Stimulated activated CD4-positive, alpha-beta T cell treated with anti-CD3 and anti-CD28 coated beads, Interleukin-4, amount 100 ng/mL, for 24 hours (primary cell): ENCODE data around the gene COX7B2.

Experiments
- DNase-seq: peaks from one replicate; pipeline ENCODE4 v3.0.0-alpha.2; 2020

COX7B2 gene

GRCh38 chr4:46886711-46887110 is 22.3 kb downstream of the COX7B2 start:
- no peak for DNase-seq

- DNase-seq = no peak
Observed at GRCh38 chr4:46878641-46879040, 30.4 kb downstream of the COX7B2 start.

- DNase-seq = no peak
Observed at GRCh38 chr4:46874811-46875210, 34.2 kb downstream of the COX7B2 start.

GRCh38 chr4:46870411-46870810 is 38.6 kb downstream of the COX7B2 start:
- no peak for DNase-seq

DNA sequence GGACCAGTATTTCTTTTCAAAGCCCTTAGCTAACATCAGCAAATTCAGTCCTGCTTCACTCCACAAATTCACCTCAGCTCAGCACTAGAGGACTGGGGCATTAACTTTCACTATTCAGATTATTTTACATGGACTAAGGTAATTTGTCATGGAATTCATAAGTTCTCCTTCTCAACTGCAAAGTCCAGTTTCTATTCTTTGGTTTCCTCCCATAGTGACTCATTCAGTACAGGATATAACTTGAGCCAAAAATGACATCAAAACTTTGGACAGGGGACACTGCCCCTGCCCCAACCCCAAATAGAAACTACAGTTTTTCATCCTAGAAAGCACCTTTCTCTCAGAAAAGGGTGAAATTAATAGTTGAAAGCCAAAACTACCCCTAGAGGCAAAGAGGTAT is 52.7 kb downstream of the COX7B2 start:
- DNase-seq = no peak

GRCh38 chr4:46852800-46853199 is 56.2 kb downstream of the COX7B2 start:
- DNase-seq = no peak

- DNase-seq = no peak
Observed at GRCh38 chr4:46850026-46850425, 59.0 kb downstream of the COX7B2 start.

DNA sequence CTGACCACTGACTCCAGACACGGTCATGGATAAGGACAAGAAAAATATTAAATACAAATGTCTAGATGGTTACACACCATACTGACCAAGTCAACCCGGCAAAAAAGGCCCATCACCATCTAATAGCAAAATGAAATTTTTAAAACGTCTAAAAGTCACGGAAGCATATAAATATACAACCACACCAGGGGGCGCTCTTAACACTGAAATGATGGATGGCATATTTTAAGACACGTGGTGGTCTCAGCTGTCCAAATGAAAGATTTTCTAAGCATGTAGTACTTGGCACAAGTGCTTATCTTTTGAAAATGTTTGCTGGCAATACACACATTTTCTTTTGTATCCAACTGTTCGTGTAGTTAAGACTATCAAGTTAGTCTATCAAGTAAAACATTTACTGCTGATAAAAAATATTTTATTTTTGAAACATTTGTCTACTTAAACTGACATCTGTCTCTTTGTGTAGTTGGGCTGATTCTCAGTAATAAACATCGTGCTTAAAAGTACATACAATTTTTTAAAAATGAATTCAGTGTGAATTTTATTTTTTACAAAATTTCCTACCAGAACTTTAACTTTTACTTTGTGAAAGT is 64.6 kb downstream of the COX7B2 start:
- DNase-seq = peak; percentile 48

DNA sequence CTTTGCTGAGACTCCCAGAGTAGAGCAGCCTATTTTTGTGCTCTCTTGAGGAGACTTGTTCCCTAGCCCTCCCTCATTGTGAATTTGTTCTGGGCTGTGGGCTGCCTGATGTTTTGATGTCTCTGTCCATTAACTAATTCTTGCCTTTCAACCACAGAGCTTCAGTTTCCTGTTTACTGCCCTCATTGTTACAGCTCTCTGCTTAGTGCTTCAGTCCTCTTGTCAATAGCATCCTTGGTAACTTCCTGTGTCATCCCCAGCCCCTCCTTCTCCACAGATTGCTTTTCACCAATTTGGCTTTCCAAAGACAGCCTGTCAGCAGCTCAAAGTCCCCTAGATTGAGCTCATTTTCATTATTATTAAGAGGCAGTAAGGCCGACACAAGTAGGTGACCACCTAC is 69.9 kb downstream of the COX7B2 start:
- DNase-seq = no peak

DNA sequence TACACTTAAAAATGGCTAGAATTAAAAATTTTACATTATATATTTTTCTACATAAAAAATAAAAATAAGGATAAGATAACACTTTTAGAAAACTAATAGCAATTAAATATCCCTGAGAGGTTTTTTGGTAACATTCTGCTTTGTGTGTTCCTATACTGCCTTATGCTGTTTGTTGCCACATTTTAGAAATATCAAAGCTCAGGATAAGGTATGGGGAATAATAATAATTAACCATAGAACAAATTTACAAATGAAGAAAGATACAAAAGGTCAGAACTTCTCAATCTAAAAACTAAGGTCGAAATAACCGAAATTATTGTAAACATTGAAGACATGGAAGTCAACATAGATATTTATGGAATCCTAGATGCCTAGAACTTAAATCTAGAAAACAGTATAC is 71.4 kb downstream of the COX7B2 start:
- DNase-seq = no peak

GRCh38 chr4:46836584-46836983 is 72.5 kb downstream of the COX7B2 start:
- DNase-seq = no peak

DNA sequence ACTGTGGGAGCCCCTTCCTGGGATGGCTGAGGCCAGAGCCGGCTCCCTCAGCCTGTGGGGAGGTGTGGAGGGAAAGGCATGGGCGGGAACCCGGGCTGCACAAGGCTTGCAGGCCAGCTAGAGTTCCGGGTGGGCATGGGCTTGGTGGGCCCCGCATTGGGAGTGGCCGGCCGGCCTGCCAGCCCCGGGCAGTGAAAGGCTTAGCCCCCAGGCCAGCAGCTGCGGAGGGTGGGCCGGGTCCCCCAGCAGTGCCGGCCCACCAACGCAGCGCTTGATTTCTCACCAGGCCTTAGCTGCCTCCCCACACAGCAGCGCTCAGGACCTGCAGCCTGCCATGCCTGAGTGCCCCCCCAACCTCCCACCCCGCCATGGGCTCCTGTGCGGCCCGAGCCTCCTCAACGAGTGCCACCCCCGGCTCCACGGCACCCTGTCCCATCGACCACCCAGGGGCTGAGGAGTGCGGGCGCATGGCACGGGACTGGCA is 78.0 kb downstream of the COX7B2 start:
- no peak for DNase-seq

DNA sequence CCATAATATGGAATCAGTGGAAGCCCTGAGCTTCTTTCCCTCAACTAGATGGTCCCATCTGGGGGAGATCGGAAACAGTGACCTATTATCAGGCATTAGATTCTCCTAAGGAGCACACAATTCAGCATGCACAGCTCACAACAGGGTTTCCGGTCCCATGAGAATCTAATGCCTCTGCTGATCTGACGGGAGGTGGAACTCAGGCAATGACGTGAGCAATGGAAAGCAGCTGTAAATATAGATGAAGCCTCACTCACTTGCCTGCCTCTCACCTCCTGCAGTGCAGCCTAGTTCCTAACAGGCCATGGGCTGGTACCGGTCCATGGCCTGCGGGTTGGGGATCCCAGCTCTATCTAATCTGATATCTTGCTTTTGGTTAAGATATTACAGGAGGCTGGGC is 88.9 kb downstream of the COX7B2 start:
- no peak for DNase-seq

GRCh38 chr4:46819095-46819494 is 90.0 kb downstream of the COX7B2 start:
- DNase-seq = no peak

DNA sequence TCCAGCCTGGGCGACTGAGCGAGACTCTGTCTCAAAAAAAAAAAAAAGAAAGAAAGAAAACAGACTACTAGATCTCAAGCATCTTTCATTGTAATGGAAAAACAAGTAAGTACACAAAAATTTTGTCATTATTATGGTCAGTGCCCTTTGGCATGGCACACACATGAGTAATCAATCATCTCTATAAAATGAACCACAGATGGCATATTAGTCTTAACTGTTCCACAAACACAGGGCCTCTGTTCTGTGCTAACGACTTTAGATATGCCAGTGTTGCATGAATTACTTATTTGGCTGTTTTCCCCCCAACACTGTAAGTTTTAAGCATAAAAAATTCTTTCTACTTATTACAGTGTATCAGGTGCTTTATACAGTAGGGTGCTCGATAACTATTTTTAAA is 90.4 kb downstream of the COX7B2 start:
- no peak for DNase-seq

GRCh38 chr4:46817806-46818205 is 91.2 kb downstream of the COX7B2 start:
- DNase-seq = no peak

- no peak for DNase-seq
Observed at GRCh38 chr4:46804781-46805413, 104.1 kb downstream of the COX7B2 start.

DNA sequence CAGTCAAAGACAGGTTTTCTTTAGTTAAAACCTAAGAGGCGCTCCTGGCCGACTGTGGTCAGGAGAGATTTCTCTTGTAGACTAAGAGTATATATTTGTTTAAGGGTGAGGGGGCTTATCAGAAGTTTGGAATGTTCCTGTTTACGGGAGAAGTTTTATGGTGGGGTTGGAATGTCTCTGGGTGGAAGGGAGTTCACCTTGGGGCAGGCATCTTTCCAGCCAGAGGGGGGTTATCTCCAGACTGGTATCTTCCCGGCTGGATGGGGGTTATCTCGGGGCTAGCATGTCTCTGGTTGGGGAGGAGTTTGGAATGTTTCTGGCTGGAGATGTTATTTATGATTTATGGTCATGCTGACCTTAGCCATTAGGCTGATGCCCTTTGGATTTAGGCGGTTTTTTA is 116.0 kb downstream of the COX7B2 start:
- DNase-seq = no peak

DNA sequence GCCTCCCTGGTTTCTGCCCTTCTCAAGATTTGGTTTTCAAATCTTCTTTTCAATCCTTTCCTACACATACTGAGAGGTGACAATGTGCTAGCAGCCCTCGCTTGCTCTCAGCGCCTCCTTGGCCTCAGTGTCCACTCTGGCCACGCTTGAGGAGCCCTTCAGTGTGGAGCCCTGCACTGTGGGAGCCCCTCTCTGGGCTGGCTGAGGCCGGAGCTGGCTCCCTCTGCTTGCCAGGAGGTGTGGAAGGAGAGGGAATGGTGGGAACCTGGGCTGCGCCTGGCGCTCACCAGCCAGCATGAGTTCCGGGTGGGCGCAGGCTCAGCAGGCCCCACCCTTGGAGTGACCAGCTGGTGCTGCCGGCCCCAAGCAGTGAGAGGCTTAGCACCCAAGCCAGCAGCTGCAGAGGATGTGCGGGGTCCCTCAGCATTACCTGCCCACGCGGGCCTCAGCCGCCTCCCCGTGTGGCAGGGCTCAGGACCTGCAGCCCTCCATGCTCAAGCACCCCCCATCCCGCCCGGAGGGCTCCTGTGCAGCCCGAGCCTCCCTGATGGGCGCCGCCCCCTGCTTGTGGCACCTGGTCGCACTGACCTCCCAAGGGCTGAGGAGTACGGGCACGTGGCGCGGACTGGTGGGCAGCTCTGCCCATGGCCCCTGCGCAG is 127.5 kb downstream of the COX7B2 start:
- DNase-seq = no peak

- no peak for DNase-seq
Observed at GRCh38 chr4:46765465-46765864, 143.6 kb downstream of the COX7B2 start.

DNA sequence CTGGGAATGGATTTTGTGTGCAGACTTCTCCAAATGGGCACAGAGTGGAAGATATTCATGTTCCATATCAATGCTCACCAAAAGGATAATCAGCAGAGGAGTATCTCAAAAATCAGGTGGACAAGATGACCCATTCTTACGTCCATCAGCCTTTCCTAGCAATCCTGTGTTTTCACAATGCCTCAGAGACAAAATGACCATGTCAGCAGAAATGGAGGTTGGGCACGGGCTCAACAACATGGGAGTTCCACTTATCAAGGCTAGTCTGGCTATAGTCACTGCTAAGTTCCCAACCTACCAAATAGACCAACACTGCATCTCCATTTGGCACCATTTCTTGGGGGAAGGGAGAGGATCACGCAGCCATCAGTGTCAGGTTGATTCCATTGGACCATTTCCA is 179.0 kb downstream of the COX7B2 start:
- no peak for DNase-seq

- DNase-seq = no peak
Observed at GRCh38 chr4:46720055-46720454, 189.0 kb downstream of the COX7B2 start.

DNA sequence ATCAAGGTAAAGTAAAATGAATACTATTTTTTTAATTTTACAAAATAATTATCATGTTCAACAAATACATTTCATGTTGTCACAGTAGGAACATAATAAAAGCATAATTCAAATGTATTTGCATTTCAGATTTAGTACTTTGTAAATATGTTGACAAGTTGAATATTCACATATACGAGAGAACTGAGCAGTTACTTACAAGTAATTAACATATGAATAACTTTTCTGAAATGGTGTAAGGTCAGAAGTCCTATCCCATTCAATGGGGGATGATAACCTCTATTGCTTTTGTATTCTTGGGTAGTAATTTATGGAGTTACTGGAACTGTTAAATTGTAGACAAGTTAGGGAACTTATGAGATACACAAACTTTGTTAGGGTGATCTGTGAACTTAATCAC is 191.1 kb downstream of the COX7B2 start:
- DNase-seq = no peak

- DNase-seq = no peak
Observed at GRCh38 chr4:46715468-46715867, 193.6 kb downstream of the COX7B2 start.

DNA sequence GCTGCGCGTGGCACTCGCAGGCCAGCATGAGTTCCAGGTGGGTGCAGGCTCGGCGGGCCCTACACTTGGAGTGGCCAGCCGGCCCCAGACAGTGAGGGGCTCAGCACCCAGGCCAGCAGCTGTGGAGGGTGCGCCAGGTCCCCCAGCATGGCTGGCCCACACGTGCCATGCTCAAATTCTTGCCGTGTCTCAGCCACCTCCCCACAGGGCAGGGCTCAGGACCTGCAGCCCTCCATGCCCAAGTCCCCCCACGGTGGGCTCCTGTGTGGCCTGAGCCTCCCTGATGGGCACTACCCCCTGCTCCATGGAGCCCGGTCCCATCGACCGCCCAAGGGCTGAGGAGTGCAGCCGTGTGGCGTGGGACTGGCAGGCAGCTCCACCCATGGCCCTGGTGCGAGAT is 210.2 kb downstream of the COX7B2 start:
- no peak for DNase-seq
